GM21737 (cell line): ENCODE results near the gene PVRIG.
"Not testable (repeated sequence)": the region's sequence is repeated elsewhere in the genome, so short reads cannot be mapped to it uniquely, and the experiment has no call there.

Experiments
- ATAC-seq: cut with Tn5 transposase; IDR thresholded peaks from one replicate; pipeline ENCODE4 v1.9.1; 2021; ENCODE audit warnings: mild to moderate bottlenecking, moderate library complexity; ENCODE audit not compliant: unreplicated experiment

Gene PVRIG

DNA sequence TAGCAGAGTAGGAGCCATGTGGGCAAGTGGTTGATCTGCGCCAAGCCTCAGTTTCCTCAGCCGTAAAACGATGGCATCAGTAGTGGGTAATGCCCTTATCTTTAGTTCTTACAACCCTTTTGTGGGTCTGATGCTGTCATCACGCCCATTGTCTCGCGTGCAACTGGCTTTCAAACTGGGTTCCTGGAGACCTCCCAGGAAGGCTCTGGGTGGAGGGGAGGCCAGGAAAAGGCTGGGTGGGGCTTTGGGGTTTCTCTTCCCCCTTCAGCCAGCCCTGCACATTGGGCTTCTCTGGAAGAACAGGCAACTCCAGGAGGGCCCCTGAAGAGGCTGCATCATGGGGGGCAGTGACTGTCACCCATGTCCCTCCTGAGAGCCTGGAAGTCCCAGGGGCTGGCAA lies 5.1 kb downstream of the PVRIG start:
- ATAC-seq, result not testable (repeated sequence)

GRCh38 chr7:100234660-100235317 lies 15.0 kb downstream of the PVRIG start:
- ATAC-seq, result not testable (repeated sequence)

GRCh38 chr7:100239975-100240374 lies 20.2 kb downstream of the PVRIG start:
- not testable (repeated sequence) for ATAC-seq

DNA sequence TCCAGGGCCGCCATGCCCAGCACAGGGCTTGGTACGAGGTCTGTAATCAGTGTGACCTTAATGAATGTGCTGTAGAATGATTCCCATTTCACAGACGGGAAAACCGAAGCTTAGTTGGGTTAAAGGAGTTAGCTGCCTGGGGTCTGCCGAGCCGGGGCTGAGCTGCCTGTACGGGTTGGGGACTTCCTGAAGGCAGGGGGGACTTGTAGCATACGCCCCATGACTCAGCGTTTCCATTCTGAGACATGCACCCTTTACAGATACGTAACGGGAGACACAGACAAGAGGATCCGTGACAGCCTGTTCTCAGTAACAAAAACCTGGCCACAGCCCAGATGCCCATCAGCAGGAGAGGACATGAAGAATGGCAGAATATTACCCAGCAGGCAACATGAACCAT lies 23.6 kb downstream of the PVRIG start:
- not testable (repeated sequence) for ATAC-seq

DNA sequence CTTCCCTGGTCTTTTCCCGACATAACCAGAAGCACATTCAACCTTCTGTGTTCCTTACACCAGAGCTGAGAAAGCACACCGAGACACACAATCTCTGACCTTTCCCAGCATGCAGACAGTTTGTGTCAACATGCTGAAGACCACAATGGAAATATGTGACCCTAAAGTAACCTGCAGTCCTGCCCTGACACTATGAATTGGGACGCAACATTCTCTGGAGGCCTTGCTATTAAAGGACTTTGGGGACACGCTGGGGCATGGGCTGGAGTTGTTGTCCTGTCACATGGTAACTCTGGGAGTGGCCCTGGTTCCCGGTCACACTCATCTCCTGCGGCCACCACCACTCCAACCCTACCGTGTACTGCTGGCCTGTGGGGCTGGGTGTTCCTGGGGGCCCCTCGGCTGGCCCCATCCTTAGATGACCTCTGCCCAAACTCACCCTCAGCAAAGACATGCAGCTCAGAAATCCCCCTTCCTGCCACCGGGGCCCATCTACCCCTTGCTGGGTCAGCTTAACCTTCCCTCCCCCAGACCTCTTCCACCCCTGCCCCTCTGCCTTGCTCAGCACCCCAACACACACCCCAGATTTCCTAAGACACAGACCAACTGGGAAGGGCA lies 25.3 kb downstream of the PVRIG start:
- ATAC-seq, result not testable (repeated sequence)

DNA sequence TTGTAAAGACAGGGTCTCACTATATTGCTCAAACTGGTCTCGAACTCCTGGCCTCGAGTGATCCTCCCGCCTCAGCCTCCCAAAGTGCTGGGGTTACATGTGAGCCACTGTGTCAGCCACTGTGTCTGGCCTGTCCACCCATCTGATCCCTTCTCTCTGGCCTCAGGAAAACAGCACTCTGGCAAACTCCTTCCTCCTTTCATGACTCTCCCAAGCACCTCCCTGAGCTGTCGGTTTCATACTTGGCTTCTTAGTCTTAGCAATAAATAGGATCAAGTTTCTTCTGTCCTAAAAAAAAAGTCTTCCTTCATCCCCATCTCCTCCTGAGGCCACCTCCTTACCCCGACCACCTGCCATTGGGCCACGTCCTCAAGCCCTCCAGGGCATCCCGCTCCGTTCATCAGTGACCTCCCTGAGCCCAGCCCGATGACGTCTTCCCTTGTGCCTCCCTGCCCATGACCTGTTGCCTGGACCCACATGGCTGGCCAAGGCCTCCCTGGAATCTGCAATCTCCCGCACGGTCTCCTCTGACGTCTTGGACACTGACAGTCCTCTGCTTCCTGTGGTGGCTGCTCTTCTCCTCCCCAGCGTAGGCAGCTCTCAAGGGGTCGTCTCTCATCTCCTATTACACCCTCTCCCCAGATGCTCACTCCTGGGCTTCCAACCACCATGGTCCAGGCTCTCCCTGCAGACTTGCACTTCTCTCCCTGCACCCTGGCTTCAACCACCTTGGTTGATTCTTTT lies 26.5 kb downstream of the PVRIG start:
- not testable (repeated sequence) for ATAC-seq

- ATAC-seq, result not testable (repeated sequence)
Observed at GRCh38 chr7:100246865-100247137, 27.1 kb downstream of the PVRIG start.

DNA sequence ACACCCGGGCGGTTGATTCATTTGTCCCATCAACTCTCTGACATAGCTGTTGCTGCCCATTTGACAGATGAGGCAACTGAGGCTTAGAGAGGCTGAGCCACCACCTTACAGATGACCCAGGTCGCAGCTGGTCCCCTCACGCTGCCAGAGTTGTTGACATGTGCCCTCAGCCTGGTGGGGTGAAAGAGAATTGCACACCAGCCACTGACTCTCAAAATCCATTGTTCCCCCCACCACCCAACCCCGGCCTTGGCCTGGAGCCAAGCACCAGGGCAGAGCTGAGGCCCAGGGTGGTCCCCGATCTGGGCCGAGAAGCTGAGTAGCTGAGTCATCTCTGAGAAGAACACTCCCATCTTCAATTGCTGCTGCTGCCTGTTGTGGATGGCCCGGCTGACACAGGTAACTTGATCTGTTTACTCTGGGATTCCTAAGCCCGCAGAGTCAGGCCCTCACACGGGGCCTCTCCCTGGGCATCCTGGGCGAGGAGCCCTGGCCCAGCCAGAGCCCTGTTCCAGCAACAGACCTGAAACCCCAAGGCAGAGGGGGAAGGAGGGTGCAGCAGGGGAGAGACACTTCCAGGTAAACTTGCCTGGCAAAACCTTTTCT lies 27.5 kb downstream of the PVRIG start:
- ATAC-seq, result no peak

GRCh38 chr7:100248483-100248882 lies 28.7 kb downstream of the PVRIG start:
- ATAC-seq, result no peak

GRCh38 chr7:100257017-100257416 lies 37.3 kb downstream of the PVRIG start:
- no peak for ATAC-seq

GRCh38 chr7:100259984-100260383 lies 40.2 kb downstream of the PVRIG start:
- ATAC-seq, result not testable (repeated sequence)

DNA sequence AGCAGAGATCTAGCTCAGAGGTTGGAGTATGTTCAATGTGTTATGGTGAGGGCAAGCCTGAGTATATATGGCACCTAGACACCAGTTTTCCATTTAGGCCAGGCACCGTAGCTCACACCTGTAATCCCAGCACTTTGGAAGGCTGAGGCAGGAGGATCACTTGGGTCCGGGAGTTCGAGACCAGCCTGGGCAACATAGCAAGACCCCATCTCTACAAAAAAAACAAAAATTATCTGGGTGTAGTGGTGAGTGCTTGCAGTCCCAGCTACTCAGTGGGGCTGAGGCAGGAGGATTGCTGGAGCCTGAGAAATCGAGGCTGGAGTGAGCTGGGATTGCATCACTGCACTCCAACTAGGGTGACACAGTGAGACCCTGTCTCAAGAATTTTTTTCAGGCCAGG lies 43.1 kb downstream of the PVRIG start:
- not testable (repeated sequence) for ATAC-seq

- ATAC-seq, result not testable (repeated sequence)
Observed at GRCh38 chr7:100264223-100264622, 44.5 kb downstream of the PVRIG start.

- ATAC-seq, result not testable (repeated sequence)
Observed at GRCh38 chr7:100264669-100265165, 45.0 kb downstream of the PVRIG start.

- ATAC-seq, result not testable (repeated sequence)
Observed at GRCh38 chr7:100265851-100266250, 46.1 kb downstream of the PVRIG start.

DNA sequence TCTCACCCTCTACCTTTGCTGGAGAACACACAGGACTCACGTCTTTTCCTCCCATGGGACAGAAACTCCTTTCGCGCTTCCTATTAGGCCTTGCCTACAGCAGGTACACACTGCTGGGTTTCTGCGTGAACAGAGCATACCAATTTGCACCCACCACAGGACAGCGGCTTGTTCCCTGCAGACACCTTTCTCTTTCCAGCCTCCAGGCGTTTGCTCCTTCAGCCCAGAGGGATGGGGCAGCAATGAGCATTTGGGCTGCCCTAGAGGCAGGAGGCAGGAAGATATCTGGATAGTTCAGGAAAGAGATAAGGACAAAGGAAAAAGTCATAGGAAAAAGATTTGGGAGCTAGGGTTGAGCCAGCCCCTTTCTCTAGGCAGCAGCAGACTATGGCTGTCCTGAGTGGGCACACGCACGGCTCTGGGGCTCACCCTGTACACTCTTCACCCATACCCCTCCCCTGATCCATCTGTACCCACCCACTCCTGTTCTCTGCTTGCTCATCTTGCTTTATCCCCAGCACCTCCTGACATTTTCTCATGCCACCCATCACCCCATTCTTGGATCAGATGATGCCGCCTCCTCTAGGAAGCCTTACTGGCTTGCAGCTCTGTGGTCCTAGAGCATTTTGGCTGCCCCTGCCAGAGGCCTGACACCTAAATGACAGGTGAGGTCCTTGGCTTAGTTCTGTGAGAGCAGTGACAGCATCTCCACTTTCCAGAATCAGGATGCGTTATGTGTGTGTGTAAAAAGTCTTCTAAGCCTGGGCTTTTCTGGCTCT lies 47.0 kb downstream of the PVRIG start:
- no peak for ATAC-seq

DNA sequence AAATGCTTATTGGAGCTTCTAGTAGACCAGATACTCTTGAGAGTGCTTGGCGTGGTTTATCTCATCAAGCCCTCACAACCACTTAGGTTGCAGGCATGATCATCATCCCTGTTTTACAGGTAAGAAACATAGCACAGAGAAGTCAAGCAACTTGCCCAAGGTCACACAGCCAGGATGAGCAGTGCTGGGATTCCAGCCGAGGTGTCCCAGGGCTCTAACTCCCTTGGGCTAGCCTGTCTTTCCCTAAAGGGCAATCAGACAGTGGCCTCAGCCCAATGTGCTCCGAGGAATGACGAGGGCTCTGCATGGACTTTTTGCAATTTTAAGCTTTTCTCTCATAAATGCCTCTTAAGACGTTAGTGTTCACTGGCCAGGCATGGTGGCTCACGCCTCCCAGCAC lies 47.9 kb downstream of the PVRIG start:
- ATAC-seq, result no peak

GRCh38 chr7:100268882-100269281 lies 49.1 kb downstream of the PVRIG start:
- not testable (repeated sequence) for ATAC-seq

- not testable (repeated sequence) for ATAC-seq
Observed at GRCh38 chr7:100269306-100270045, 49.7 kb downstream of the PVRIG start.
